ENCODE measurements around the gene CD244.
"Not testable (repeated sequence)": the region's sequence is repeated elsewhere in the genome, so short reads cannot be mapped to it uniquely, and the experiment has no call there.

Gene CD244
- total RNA-seq = 0 to 0.72 reads per million in 2 donors

GRCh38 chr1:160862203-160863060 is at the start of gene CD244:
TSS of gene CD244 (minus strand) at chr1:160862887. CDS start at chr1:160862677, 210 bp downstream.
- DNase-seq = peak; percentile 4

GRCh38 chr1:160911925-160912324 is 49.2 kb upstream of the CD244 start:
- no peak for DNase-seq

- DNase-seq = no peak
Observed at GRCh38 chr1:160911441-160911840, 48.8 kb upstream of the CD244 start.

DNA sequence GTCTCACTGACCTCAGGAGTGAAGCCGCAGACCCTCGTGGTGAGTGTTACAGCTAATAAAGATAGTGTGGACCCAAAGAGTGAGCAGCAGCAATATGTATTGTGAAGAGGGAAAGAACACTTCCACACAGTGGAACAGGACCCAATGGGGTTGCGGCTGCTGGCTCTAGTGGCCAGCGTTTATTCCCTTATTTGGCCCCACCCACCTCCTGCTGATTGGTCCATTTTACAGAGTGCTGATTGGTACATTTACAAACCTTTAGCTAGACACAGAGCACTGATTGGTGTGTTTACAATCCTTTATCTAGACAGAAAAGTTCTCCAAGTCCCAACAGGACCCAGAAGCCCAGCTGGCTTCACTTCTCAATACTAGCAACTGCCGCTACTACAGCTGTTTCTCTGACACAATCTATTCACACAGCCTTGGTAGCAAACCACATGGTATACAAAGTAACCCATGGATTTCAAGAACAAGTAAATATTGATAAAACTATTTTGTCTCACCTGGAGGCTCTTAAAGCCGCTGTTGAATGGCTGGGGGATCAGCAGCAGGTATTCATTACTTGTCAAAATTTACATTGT is 47.6 kb upstream of the CD244 start:
- no peak for DNase-seq

GRCh38 chr1:160907976-160908375 is 45.3 kb upstream of the CD244 start:
- no peak for DNase-seq

GRCh38 chr1:160905617-160905989 is 42.9 kb upstream of the CD244 start:
- DNase-seq = no peak

DNA sequence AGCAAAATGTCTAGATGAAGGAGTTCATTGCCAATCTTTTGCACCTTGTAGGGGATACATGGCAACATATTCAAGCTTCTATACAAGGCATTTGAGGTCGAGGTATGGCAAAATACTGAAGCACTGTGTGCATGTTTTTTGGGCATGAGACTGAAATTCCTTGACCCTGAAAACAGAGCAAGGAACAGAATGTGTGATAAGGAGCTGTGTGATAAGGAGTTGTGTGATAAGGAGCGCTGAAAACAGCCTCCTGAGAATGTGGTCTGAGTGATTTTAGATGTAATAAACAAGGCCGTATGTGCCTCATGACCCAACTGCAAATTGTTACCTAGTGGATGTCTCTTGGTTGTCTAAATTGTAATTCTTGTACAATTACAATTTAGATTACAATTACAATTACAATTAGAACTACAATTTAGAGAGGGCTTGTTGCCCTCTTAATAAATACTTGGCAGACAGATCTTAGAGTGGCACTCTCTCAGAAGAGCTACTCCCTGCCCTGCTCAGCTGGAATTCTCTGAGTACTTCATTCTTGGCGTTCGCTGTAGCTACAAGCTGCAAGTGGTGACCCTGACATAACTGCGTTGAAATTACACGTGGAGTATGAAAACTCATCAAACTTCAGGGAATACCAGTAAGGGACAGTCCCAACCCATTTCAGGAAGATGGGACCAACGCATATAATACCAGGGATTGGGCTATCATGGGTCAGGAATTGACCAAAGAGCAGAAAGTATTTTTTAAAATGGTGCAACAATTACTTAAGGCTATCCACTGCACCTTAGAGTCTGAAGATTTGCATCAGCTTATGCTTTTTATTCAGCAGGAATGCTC is 42.3 kb upstream of the CD244 start:
- no peak for DNase-seq

DNA sequence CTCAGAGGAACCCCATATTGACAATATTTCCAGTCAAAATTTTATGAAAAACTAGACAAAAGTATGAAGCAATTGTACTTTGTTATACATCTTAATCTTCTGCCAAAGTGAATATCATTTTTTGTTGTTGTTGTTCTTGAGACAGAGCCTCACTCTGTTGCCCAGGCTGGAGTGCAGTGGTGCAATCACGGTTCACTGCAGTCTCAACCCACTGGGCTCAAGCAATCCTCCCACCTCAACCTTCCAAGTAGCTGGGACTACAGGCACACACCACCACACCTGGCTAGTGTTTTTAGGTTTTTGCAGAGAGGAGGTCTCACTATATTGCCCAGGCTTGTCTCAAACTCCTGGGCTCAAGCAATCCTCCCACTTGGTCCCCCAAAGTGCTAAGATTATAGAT is 39.6 kb upstream of the CD244 start:
- DNase-seq = not testable (repeated sequence)

- no peak for DNase-seq
Observed at GRCh38 chr1:160901768-160902167, 39.1 kb upstream of the CD244 start.

DNA sequence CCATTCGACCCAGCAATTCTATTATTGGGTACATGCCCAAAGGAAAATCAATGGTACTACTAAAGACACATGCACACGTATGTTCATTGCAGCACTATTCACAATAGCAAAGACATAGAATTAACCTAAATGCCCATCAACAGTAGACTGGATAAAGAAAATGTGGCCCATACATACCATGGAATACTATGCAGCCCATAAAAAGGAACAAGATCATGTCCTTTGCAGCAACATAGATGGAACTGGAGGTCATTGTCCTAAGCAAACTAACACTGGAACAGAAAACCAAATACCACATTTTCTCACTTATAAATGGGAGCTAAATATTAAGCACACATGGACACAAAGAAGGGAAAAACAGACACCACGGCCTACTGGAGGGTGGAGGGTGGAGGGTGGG is 38.0 kb upstream of the CD244 start:
- DNase-seq = not testable (repeated sequence)

DNA sequence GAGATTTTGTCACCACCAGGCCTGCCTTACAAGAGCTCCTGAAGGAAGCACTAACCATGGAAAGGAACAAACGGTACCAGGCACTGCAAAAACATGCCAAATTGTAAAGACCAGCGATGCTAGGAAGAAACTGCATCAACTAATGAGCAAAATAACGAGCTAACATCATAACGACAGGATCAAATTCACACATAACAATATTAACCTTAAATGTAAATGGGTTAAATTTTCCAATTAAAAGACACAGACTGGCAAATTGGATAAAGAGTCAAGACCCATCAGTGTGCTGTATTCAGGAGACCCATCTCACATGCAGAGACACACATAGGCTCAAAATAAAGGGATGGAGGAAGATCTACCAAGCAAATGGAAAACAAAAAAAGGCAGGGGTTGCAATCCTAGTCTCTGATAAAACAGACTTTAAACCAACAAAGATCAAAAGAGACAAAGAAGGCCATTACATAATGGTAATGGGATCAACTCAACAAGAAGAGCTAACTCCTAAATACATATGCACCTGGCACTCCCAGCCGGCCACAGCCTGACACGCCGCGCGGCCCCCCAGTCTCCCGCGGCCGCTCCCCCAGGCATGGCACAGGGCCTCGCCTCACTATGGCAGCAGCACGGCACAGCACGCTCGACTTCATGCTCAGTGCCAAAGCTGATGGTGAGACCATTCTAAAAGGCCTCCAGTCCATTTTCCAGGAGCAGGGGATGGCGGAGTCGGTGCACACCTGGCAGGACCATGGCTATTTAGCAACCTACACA is 31.9 kb upstream of the CD244 start:
- not testable (repeated sequence) for DNase-seq

- DNase-seq = no peak
Observed at GRCh38 chr1:160891474-160891873, 28.8 kb upstream of the CD244 start.

- DNase-seq = no peak
Observed at GRCh38 chr1:160888926-160889325, 26.2 kb upstream of the CD244 start.

DNA sequence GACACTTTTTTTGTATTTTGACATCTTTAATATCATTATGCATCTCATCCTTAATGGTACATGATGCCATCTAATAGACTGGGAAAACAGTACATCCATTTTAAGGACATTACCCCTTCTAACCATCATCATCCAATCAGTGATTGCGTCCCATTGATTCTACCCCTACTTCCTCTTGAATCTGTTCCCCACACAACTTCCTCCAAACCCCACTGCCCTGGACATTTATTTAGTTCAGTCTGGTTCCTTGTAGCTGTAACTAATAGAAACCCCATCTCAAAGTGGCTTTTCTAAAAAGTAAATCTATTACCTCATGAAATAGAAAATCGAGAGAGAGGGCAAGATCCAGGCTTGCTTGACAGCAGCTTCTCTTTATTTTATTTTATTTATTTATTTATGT is 24.4 kb upstream of the CD244 start:
- DNase-seq = no peak

GRCh38 chr1:160885042-160885441 is 22.4 kb upstream of the CD244 start, which contains the start of gene ITLN1:
TSS of gene ITLN1 (minus strand) at chr1:160885180. CDS start at chr1:160884877, 303 bp downstream.
- DNase-seq = no peak

GRCh38 chr1:160884579-160884978 is 21.9 kb upstream of the CD244 start:
- no peak for DNase-seq

DNA sequence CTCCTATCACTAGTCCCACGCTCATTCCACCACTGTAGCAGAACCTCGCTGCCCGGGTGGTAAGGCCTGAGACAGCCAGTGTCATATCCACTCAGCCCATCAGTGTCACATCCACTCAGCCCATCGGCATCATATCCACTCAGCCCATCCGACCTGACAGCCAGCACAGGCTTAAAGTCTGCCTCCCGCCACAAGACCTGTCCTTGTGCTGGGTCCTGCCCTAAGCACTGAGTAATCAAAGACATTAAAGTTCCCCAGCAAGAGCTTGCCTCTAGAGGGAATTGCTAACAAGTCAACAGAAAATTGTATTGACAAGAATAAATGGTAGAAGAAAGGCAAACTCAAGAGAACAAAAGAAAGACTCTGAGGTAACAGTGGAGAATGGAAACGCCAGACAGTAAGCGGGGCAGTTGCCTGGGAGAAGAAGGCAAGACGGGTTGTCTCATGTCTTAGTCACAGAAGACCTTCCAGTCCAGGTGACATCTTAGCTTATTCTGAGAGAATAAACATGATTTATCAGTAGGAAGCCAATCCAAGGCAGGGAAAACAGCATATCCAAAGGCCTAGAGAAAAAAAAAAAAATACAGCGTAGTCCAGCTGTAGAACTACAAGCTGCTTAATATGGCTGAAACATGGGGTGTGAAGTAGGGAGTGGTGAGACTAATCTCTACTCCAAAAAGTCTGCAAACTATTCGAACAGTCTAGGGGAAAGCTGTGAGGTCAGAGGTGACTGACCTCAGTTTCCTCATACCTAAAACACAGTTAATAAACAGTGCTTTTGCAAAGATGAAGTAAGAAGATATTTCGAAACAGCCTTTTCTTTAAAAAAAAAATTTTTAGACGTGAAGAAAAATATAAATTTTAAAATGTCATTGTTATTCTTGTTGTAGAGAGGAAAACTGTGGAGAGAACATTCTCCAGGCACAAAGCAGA is 21.2 kb upstream of the CD244 start:
- no peak for DNase-seq

GRCh38 chr1:160882582-160882981 is 19.9 kb upstream of the CD244 start:
- no peak for DNase-seq

- DNase-seq = not testable (repeated sequence)
Observed at GRCh38 chr1:160881264-160881663, 18.6 kb upstream of the CD244 start.

GRCh38 chr1:160880216-160880615 is 17.5 kb upstream of the CD244 start:
- DNase-seq = no peak

DNA sequence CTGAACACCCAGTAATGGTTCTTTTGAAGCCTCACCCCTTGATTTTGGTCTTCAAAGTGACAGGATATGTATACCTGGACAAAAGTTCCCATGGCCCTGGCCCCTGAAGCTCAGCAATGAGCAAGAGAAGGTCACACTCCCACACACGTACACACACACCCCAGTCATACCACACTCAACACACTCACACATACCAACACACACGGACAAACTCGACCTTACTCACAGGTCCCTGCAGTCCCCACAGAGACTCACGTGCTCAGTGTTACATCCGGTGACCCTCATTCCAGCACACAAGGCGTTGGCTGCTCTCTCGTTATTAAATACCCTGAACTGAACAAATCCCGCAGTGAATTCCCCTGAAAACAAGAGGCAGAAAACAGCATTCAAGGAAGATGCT is 16.4 kb upstream of the CD244 start:
- no peak for DNase-seq

Measured in T-helper 9 cell (primary cell).